ENCODE results near the gene FANCI.

Gene FANCI

GRCh38 chr15:89307046-89307587 lies 63.3 kb downstream of the FANCI start:
- DNase-seq (ENCODE audit: low read depth, low spot score), result no peak

GRCh38 chr15:89307791-89308190 lies 64.0 kb downstream of the FANCI start:
- no peak for DNase-seq (ENCODE audit: low read depth, low spot score)

- DNase-seq (ENCODE audit: low read depth, low spot score), result no peak
Observed at GRCh38 chr15:89308236-89308635, 64.5 kb downstream of the FANCI start.

- no peak for DNase-seq (ENCODE audit: low read depth, low spot score)
Observed at GRCh38 chr15:89309993-89310392, 66.2 kb downstream of the FANCI start.

GRCh38 chr15:89315375-89315929 lies 71.7 kb downstream of the FANCI start:
- DNase-seq (ENCODE audit: low read depth, low spot score), result no peak

- no peak for DNase-seq (ENCODE audit: low read depth, low spot score)
Observed at GRCh38 chr15:89316504-89316903, 72.7 kb downstream of the FANCI start.

- DNase-seq (ENCODE audit: low read depth, low spot score), result no peak
Observed at GRCh38 chr15:89317186-89317720, 73.5 kb downstream of the FANCI start.

- no peak for DNase-seq (ENCODE audit: low read depth, low spot score)
Observed at GRCh38 chr15:89319678-89320077, 75.9 kb downstream of the FANCI start.

GRCh38 chr15:89320200-89320599 lies 76.4 kb downstream of the FANCI start:
- no peak for DNase-seq (ENCODE audit: low read depth, low spot score)

GRCh38 chr15:89321521-89322410 lies 78.0 kb downstream of the FANCI start:
- no peak for DNase-seq (ENCODE audit: low read depth, low spot score)

GRCh38 chr15:89322822-89323221 lies 79.0 kb downstream of the FANCI start:
- DNase-seq (ENCODE audit: low read depth, low spot score), result no peak

- no peak for DNase-seq (ENCODE audit: low read depth, low spot score)
Observed at GRCh38 chr15:89323825-89324224, 80.0 kb downstream of the FANCI start.

GRCh38 chr15:89325039-89325803 lies 81.4 kb downstream of the FANCI start:
- no peak for DNase-seq (ENCODE audit: low read depth, low spot score)

- no peak for DNase-seq (ENCODE audit: low read depth, low spot score)
Observed at GRCh38 chr15:89326316-89326715, 82.5 kb downstream of the FANCI start.

GRCh38 chr15:89327113-89327512 lies 83.3 kb downstream of the FANCI start:
- DNase-seq (ENCODE audit: low read depth, low spot score), result no peak

GRCh38 chr15:89328398-89329254 lies 84.8 kb downstream of the FANCI start:
- DNase-seq (ENCODE audit: low read depth, low spot score), result no peak

- no peak for DNase-seq (ENCODE audit: low read depth, low spot score)
Observed at GRCh38 chr15:89329329-89330084, 85.7 kb downstream of the FANCI start.

- no peak for DNase-seq (ENCODE audit: low read depth, low spot score)
Observed at GRCh38 chr15:89330119-89330518, 86.3 kb downstream of the FANCI start.

- no peak for DNase-seq (ENCODE audit: low read depth, low spot score)
Observed at GRCh38 chr15:89330881-89331595, 87.3 kb downstream of the FANCI start.

- DNase-seq (ENCODE audit: low read depth, low spot score), result no peak
Observed at GRCh38 chr15:89332446-89332845, 88.7 kb downstream of the FANCI start.
